HG02885 (cell line): Measurements from ENCODE around the gene RPTOR.
"Not testable (repeated sequence)": the region's sequence is repeated elsewhere in the genome, so short reads cannot be mapped to it uniquely, and the experiment has no call there.

Source experiments
- ATAC-seq: cut with Tn5 transposase; IDR thresholded peaks from one replicate; pipeline ENCODE4 v1.9.1; 2021; ENCODE audit warnings: mild to moderate bottlenecking; ENCODE audit not compliant: unreplicated experiment, poor library complexity

The RPTOR gene

GRCh38 chr17:80681215-80681614, 136.6 kb downstream of the RPTOR start:
- ATAC-seq, result no peak

- no peak for ATAC-seq
Observed at GRCh38 chr17:80682372-80682771, 137.7 kb downstream of the RPTOR start.

- ATAC-seq, result no peak
Observed at GRCh38 chr17:80683625-80684104, 139.0 kb downstream of the RPTOR start.

GRCh38 chr17:80687839-80688238, 143.2 kb downstream of the RPTOR start:
- ATAC-seq, result no peak

- no peak for ATAC-seq
Observed at GRCh38 chr17:80689129-80689619, 144.5 kb downstream of the RPTOR start.

GRCh38 chr17:80691784-80692183, 147.1 kb downstream of the RPTOR start:
- no peak for ATAC-seq

GRCh38 chr17:80692931-80693467, 148.4 kb downstream of the RPTOR start:
- ATAC-seq, result no peak

GRCh38 chr17:80693511-80693910, 148.9 kb downstream of the RPTOR start:
- ATAC-seq, result no peak

GRCh38 chr17:80694085-80694991, 149.7 kb downstream of the RPTOR start:
- ATAC-seq, result no peak

GRCh38 chr17:80694992-80695912, 150.6 kb downstream of the RPTOR start:
- ATAC-seq, result no peak

- no peak for ATAC-seq
Observed at GRCh38 chr17:80695979-80696378, 151.3 kb downstream of the RPTOR start.

- ATAC-seq, result no peak
Observed at GRCh38 chr17:80696456-80696855, 151.8 kb downstream of the RPTOR start.

GRCh38 chr17:80696964-80697363, 152.3 kb downstream of the RPTOR start:
- no peak for ATAC-seq

- ATAC-seq, result no peak
Observed at GRCh38 chr17:80698297-80698696, 153.7 kb downstream of the RPTOR start.

- ATAC-seq, result not testable (repeated sequence)
Observed at GRCh38 chr17:80699205-80699604, 154.6 kb downstream of the RPTOR start.

- no peak for ATAC-seq
Observed at GRCh38 chr17:80701730-80702129, 157.1 kb downstream of the RPTOR start.

GRCh38 chr17:80702315-80703141, 157.9 kb downstream of the RPTOR start:
- no peak for ATAC-seq

- ATAC-seq, result no peak
Observed at GRCh38 chr17:80703142-80703478, 158.5 kb downstream of the RPTOR start.

- no peak for ATAC-seq
Observed at GRCh38 chr17:80704381-80704819, 159.8 kb downstream of the RPTOR start.

- no peak for ATAC-seq
Observed at GRCh38 chr17:80704894-80705293, 160.3 kb downstream of the RPTOR start.
